ENCODE measurements around the gene CCDC83.
A peak's percentile ranks its signal among the peaks of the same experiment; 100 is the strongest.
"Not testable (repeated sequence)": the region's sequence is repeated elsewhere in the genome, so short reads cannot be mapped to it uniquely, and the experiment has no call there.

The CCDC83 gene

DNA sequence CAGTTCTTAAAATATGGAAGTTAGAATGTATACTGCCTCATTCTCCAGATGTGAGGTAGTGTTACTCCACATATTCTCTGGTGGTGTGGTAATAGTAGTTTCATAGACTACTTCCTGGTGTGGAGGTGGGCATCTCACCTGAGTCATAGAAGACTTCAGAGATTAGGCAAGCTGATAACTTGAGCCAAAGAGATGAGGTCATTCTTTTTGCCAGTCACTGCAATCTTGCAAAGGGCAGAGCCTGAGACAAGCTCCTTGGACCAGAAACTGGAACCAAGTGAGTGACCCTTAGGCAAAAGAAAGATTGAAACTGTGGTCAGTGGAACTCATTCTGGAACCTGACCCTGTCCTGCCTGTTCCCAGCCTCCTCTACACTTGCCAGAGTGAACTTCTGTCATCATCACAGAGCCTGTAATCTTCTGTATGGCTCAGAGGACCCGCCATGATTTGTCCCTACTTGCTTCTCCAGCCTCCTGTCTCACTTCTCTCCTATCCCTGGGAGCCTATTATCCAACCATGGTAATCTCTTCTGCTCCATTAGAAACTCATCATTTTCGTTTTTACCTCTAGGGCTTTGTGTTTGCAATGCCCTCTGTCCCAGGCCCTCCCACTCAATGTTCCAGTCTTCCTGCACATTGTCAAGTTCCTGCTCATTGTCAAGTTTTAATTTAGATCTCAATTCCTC is 10.6 kb upstream of the CCDC83 start:
- ATAC-seq (replicated peaks; ENCODE audit: extremely low read depth, poor library complexity, severe bottlenecking): no peak
- Mint-ChIP-seq H3K36me3 (ENCODE audit: insufficient read depth) (peaks cover 1% of the 10 kb centered on the region), H3K27ac (ENCODE audit: low read depth) (no peak overlapping the region), H3K4me3 (no peak overlapping the region), H3K27me3 (no peaks in the 10 kb centered on the region), H3K4me1 (no peaks in the 10 kb centered on the region), H3K9me3 (no peaks in the 10 kb centered on the region)
- DNase-seq (ENCODE audit: low spot score in 2 of 2): no peak

GRCh38 chr11:85845124-85845631 is 10.0 kb upstream of the CCDC83 start:
- H3K9me3 Mint-ChIP-seq: no peaks in the 10 kb centered on the region
- H3K27me3 Mint-ChIP-seq: no peaks in the 10 kb centered on the region
- ATAC-seq (replicated peaks; ENCODE audit: extremely low read depth, poor library complexity, severe bottlenecking) (no peak), DNase-seq (ENCODE audit: low spot score in 2 of 2) (no peak)
- no peaks in the 10 kb centered on the region for H3K4me1 Mint-ChIP-seq
- H3K36me3 Mint-ChIP-seq (ENCODE audit: insufficient read depth): peaks cover 1% of the 10 kb centered on the region
- no peak overlapping the region for H3K4me3 Mint-ChIP-seq
- H3K27ac Mint-ChIP-seq (ENCODE audit: low read depth): no peak overlapping the region

- H3K4me3 Mint-ChIP-seq: no peak overlapping the region
- no peak overlapping the region for H3K27ac Mint-ChIP-seq (ENCODE audit: low read depth)
- ATAC-seq (replicated peaks; ENCODE audit: extremely low read depth, poor library complexity, severe bottlenecking) (no peak), DNase-seq (ENCODE audit: low spot score in 2 of 2) (no peak)
- H3K27me3 Mint-ChIP-seq: no peaks in the 10 kb centered on the region
- H3K36me3 Mint-ChIP-seq (ENCODE audit: insufficient read depth): peaks cover 4% of the 10 kb centered on the region
- no peaks in the 10 kb centered on the region for H3K4me1 Mint-ChIP-seq
- no peaks in the 10 kb centered on the region for H3K9me3 Mint-ChIP-seq
Measured at GRCh38 chr11:85847436-85847835, 7.7 kb upstream of the CCDC83 start.

DNA sequence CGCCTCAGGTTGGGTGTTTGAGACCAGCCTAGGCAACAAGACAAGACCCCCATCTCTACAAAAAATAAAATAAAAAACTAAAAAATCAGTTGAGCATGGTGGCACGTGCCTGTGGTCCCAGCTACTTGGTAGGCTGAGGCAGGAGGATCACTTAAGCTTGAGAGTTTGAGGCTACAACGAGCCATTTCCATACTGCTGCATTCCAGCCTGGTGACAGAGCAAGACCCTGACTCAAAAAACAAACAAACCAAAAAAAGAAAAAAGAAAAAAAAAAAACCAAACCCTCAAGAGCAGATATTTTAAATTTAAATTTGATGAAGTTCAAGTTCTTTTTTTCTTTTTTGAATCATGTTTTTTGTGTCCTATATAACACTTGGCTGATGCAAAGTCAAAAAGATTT is 7.2 kb upstream of the CCDC83 start:
- H3K9me3 Mint-ChIP-seq: no peaks in the 10 kb centered on the region
- H3K4me1 Mint-ChIP-seq: no peaks in the 10 kb centered on the region
- no peak for DNase-seq (ENCODE audit: low spot score in 2 of 2)
- no peak overlapping the region for H3K4me3 Mint-ChIP-seq
- ATAC-seq (replicated peaks; ENCODE audit: extremely low read depth, poor library complexity, severe bottlenecking): no peak
- H3K27me3 Mint-ChIP-seq: no peaks in the 10 kb centered on the region
- H3K27ac Mint-ChIP-seq (ENCODE audit: low read depth): no peak overlapping the region
- peaks cover 4% of the 10 kb centered on the region for H3K36me3 Mint-ChIP-seq (ENCODE audit: insufficient read depth)

- Mint-ChIP-seq H3K4me1 (no peaks in the 10 kb centered on the region), H3K9me3 (no peaks in the 10 kb centered on the region), H3K4me3 (no peak overlapping the region), H3K27ac (ENCODE audit: low read depth) (no peak overlapping the region), H3K36me3 (ENCODE audit: insufficient read depth) (peaks cover 4% of the 10 kb centered on the region), H3K27me3 (no peaks in the 10 kb centered on the region)
- DNase-seq (ENCODE audit: low spot score in 2 of 2) (no peak), ATAC-seq (replicated peaks; ENCODE audit: extremely low read depth, poor library complexity, severe bottlenecking) (no peak)
Measured at GRCh38 chr11:85848556-85848955, 6.6 kb upstream of the CCDC83 start.

- not testable (repeated sequence) for H3K27ac Mint-ChIP-seq (ENCODE audit: low read depth); H3K4me3 Mint-ChIP-seq; H3K36me3 Mint-ChIP-seq (ENCODE audit: insufficient read depth); DNase-seq (ENCODE audit: low spot score in 2 of 2); H3K27me3 Mint-ChIP-seq; ATAC-seq (replicated peaks; ENCODE audit: extremely low read depth, poor library complexity, severe bottlenecking); H3K9me3 Mint-ChIP-seq
- peaks cover 10% of the 10 kb centered on the region for H3K4me1 Mint-ChIP-seq
Measured at GRCh38 chr11:85852754-85853153, 2.4 kb upstream of the CCDC83 start.

DNA sequence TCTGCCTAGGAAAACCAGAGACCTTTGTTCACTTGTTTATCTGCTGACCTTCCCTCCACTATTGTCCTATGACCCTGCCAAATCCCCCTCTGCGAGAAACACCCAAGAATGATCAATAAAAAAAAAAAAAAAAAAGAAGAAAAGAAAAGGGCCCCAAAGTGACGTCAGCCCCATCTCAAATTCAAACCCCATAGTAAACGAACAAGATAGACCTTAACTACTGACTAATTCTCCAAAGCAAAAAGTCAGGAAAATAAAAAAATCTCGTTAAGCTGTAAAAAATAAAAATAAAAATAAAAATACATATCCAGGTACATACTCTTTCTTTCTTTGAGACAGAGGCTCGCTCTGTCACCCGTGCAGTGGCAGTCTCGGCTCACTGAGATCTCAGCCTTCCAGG is 1.6 kb upstream of the CCDC83 start:
- not testable (repeated sequence) for H3K27me3 Mint-ChIP-seq; ATAC-seq (replicated peaks; ENCODE audit: extremely low read depth, poor library complexity, severe bottlenecking); DNase-seq (ENCODE audit: low spot score in 2 of 2); H3K36me3 Mint-ChIP-seq (ENCODE audit: insufficient read depth); H3K9me3 Mint-ChIP-seq; H3K27ac Mint-ChIP-seq (ENCODE audit: low read depth); H3K4me3 Mint-ChIP-seq
- peaks cover 10% of the 10 kb centered on the region for H3K4me1 Mint-ChIP-seq

GRCh38 chr11:85854212-85854556 is 999 bp upstream of the CCDC83 start:
- Mint-ChIP-seq H3K4me3 (peak overlapping the region; percentile 85), H3K36me3 (ENCODE audit: insufficient read depth) (peaks cover 4% of the 10 kb centered on the region), H3K4me1 (peaks cover 10% of the 10 kb centered on the region), H3K9me3 (no peaks in the 10 kb centered on the region), H3K27me3 (no peaks in the 10 kb centered on the region), H3K27ac (ENCODE audit: low read depth) (peak overlapping the region; percentile 95)
- DNase-seq (ENCODE audit: low spot score in 2 of 2): no peak
- no peak for ATAC-seq (replicated peaks; ENCODE audit: extremely low read depth, poor library complexity, severe bottlenecking)

GRCh38 chr11:85854557-85855340 is 434 bp upstream of the CCDC83 start:
- Mint-ChIP-seq H3K9me3 (no peaks in the 10 kb centered on the region), H3K4me1 (peaks cover 10% of the 10 kb centered on the region), H3K4me3 (peak overlapping the region; percentile 85), H3K27me3 (no peaks in the 10 kb centered on the region), H3K27ac (ENCODE audit: low read depth) (peak overlapping the region; percentile 95), H3K36me3 (ENCODE audit: insufficient read depth) (peaks cover 4% of the 10 kb centered on the region)
- DNase-seq (ENCODE audit: low spot score in 2 of 2) (peak; percentile 88 to 89), ATAC-seq (replicated peaks; ENCODE audit: extremely low read depth, poor library complexity, severe bottlenecking) (peak; percentile 96)

DNA sequence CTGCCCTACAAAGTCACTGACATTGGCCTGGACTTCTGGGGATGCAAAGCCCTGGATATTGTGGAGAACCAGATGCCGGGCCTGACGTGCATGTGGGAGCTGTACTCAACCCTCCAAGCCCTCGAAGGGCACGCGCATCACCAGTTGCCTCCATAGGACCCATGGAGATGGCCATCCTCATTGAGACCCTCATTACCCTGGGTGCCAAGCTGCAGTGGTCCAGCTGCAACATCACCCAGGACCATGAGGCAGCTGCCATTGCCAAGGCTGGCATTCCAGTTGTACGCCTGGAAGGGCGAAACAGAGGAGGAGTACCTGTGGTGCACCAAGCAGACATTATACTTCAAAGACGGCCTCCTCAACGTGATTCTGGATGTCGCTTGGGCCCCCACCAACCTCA is 1.9 kb downstream of the CCDC83 start:
- H3K27me3 Mint-ChIP-seq: no peaks in the 10 kb centered on the region
- no peaks in the 10 kb centered on the region for H3K9me3 Mint-ChIP-seq
- H3K4me1 Mint-ChIP-seq: peaks cover 10% of the 10 kb centered on the region
- DNase-seq (ENCODE audit: low spot score in 2 of 2) (no peak), ATAC-seq (replicated peaks; ENCODE audit: extremely low read depth, poor library complexity, severe bottlenecking) (no peak)
- H3K36me3 Mint-ChIP-seq (ENCODE audit: insufficient read depth): peaks cover 1% of the 10 kb centered on the region
- H3K27ac Mint-ChIP-seq (ENCODE audit: low read depth): no peak overlapping the region
- H3K4me3 Mint-ChIP-seq: no peak overlapping the region

- H3K36me3 Mint-ChIP-seq (ENCODE audit: insufficient read depth); DNase-seq (ENCODE audit: low spot score in 2 of 2); H3K9me3 Mint-ChIP-seq; H3K27ac Mint-ChIP-seq (ENCODE audit: low read depth); H3K27me3 Mint-ChIP-seq; H3K4me1 Mint-ChIP-seq; H3K4me3 Mint-ChIP-seq; ATAC-seq (replicated peaks; ENCODE audit: extremely low read depth, poor library complexity, severe bottlenecking): not testable (repeated sequence)
Measured at GRCh38 chr11:85859541-85859940, 4.4 kb downstream of the CCDC83 start.

GRCh38 chr11:85863855-85864254 is 8.7 kb downstream of the CCDC83 start:
- ATAC-seq (replicated peaks; ENCODE audit: extremely low read depth, poor library complexity, severe bottlenecking) (no peak), DNase-seq (ENCODE audit: low spot score in 2 of 2) (no peak)
- Mint-ChIP-seq H3K27me3 (no peaks in the 10 kb centered on the region), H3K27ac (ENCODE audit: low read depth) (no peak overlapping the region), H3K36me3 (ENCODE audit: insufficient read depth) (no peaks in the 10 kb centered on the region), H3K4me1 (no peaks in the 10 kb centered on the region), H3K4me3 (no peak overlapping the region), H3K9me3 (no peaks in the 10 kb centered on the region)
